GM19035 (cell line): Measurements from ENCODE around the gene CCDC86.
A peak's percentile ranks its signal among the peaks of the same experiment; 100 is the strongest.

Source experiments
- ATAC-seq: cut with Tn5 transposase; IDR thresholded peaks from one replicate; pipeline ENCODE4 v1.9.1; 2021; ENCODE audit not compliant: unreplicated experiment

CCDC86 gene

GRCh38 chr11:60831143-60831500 is 10.8 kb upstream of the CCDC86 start:
- peak; percentile 67 for ATAC-seq

GRCh38 chr11:60831501-60832079 is 10.3 kb upstream of the CCDC86 start:
- no peak for ATAC-seq

- ATAC-seq = no peak
Measured at GRCh38 chr11:60834742-60835533, 7.0 kb upstream of the CCDC86 start.

GRCh38 chr11:60835534-60835846 is 6.4 kb upstream of the CCDC86 start:
- ATAC-seq = no peak

GRCh38 chr11:60836866-60837515 is 4.9 kb upstream of the CCDC86 start:
- no peak for ATAC-seq

- ATAC-seq = no peak
Measured at GRCh38 chr11:60838132-60838531, 3.8 kb upstream of the CCDC86 start.

GRCh38 chr11:60840470-60841430 is 1.2 kb upstream of the CCDC86 start:
- no peak for ATAC-seq

- no peak for ATAC-seq
Measured at GRCh38 chr11:60842668-60843600, 1.0 kb downstream of the CCDC86 start.

GRCh38 chr11:60844045-60844869 is 2.3 kb downstream of the CCDC86 start:
- no peak for ATAC-seq

GRCh38 chr11:60844870-60845221 is 2.9 kb downstream of the CCDC86 start:
- ATAC-seq = no peak

- no peak for ATAC-seq
Measured at GRCh38 chr11:60845338-60845737, 3.4 kb downstream of the CCDC86 start.

- no peak for ATAC-seq
Measured at GRCh38 chr11:60847281-60847680, 5.4 kb downstream of the CCDC86 start.

- no peak for ATAC-seq
Measured at GRCh38 chr11:60847896-60848295, 6.0 kb downstream of the CCDC86 start.

GRCh38 chr11:60848714-60849151 is 6.8 kb downstream of the CCDC86 start:
- ATAC-seq = no peak

- ATAC-seq = no peak
Measured at GRCh38 chr11:60849641-60850520, 8.0 kb downstream of the CCDC86 start.

GRCh38 chr11:60851327-60852104 is 9.6 kb downstream of the CCDC86 start:
- no peak for ATAC-seq

- no peak for ATAC-seq
Measured at GRCh38 chr11:60852117-60852981, 10.4 kb downstream of the CCDC86 start.
